ENCODE measurements around the gene ANKMY2.
A peak's percentile ranks its signal among the peaks of the same experiment; 100 is the strongest.

ANKMY2 gene

GRCh38 chr7:16564909-16565426, 80.6 kb downstream of the ANKMY2 start:
- H3K27me3 ChIP-seq (ENCODE audit: control insufficient read depth, low read length): peaks cover 21% of the 10 kb centered on the region
- no peak overlapping the region for H3K4me3 ChIP-seq (ENCODE audit: low read length)
- no peak overlapping the region for H3K27ac ChIP-seq (ENCODE audit: low read depth, low read length)
- TF ChIP-seq EZH2phosphoT487 (IDR thresholded peaks at IDR 0.05; ENCODE audit: borderline replicate concordance, low read length): no peak
- TF ChIP-seq, protein P1, sequence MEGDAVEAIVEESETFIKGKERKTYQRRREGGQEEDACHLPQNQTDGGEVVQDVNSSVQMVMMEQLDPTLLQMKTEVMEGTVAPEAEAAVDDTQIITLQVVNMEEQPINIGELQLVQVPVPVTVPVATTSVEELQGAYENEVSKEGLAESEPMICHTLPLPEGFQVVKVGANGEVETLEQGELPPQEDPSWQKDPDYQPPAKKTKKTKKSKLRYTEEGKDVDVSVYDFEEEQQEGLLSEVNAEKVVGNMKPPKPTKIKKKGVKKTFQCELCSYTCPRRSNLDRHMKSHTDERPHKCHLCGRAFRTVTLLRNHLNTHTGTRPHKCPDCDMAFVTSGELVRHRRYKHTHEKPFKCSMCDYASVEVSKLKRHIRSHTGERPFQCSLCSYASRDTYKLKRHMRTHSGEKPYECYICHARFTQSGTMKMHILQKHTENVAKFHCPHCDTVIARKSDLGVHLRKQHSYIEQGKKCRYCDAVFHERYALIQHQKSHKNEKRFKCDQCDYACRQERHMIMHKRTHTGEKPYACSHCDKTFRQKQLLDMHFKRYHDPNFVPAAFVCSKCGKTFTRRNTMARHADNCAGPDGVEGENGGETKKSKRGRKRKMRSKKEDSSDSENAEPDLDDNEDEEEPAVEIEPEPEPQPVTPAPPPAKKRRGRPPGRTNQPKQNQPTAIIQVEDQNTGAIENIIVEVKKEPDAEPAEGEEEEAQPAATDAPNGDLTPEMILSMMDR (IDR thresholded peaks at IDR 0.05; ENCODE audit: low read depth, low read length, poor library complexity, severe bottlenecking): peak; percentile 84
- no peak overlapping the region for H3K4me2 ChIP-seq (ENCODE audit: low read length)
- no peaks in the 10 kb centered on the region for H3K9me3 ChIP-seq (ENCODE audit: control insufficient read depth, insufficient read depth, low read length)
- no peaks in the 10 kb centered on the region for H4K20me1 ChIP-seq (ENCODE audit: control insufficient read depth, insufficient read depth, low read depth, low read length)
- H3K79me2 ChIP-seq (ENCODE audit: control insufficient read depth, low read length): no peaks in the 10 kb centered on the region
- no peaks in the 10 kb centered on the region for H3K9me2 ChIP-seq (replicated peaks; ENCODE audit: control insufficient read depth, low read length)
- H3K36me3 ChIP-seq (ENCODE audit: control insufficient read depth, low read length): no peaks in the 10 kb centered on the region
- no peaks in the 10 kb centered on the region for H3K4me1 ChIP-seq (ENCODE audit: control insufficient read depth, low read length)
- H3F3A ChIP-seq (ENCODE audit: control insufficient read depth, insufficient read depth): no peaks in the 10 kb centered on the region

- Histone ChIP-seq H3K9me3 (ENCODE audit: control insufficient read depth, insufficient read depth, low read length) (no peaks in the 10 kb centered on the region), H3K36me3 (ENCODE audit: control insufficient read depth, low read length) (no peaks in the 10 kb centered on the region), H3K9me2 (replicated peaks; ENCODE audit: control insufficient read depth, low read length) (no peaks in the 10 kb centered on the region), H3F3A (ENCODE audit: control insufficient read depth, insufficient read depth) (no peaks in the 10 kb centered on the region), H3K4me1 (ENCODE audit: control insufficient read depth, low read length) (no peaks in the 10 kb centered on the region), H4K20me1 (ENCODE audit: control insufficient read depth, insufficient read depth, low read depth, low read length) (no peaks in the 10 kb centered on the region), H3K79me2 (ENCODE audit: control insufficient read depth, low read length) (no peaks in the 10 kb centered on the region), H3K4me3 (ENCODE audit: low read length) (no peak overlapping the region), H3K27ac (ENCODE audit: low read depth, low read length) (no peak overlapping the region), H3K4me2 (ENCODE audit: low read length) (no peak overlapping the region), H3K27me3 (ENCODE audit: control insufficient read depth, low read length) (peaks cover 21% of the 10 kb centered on the region)
- TF ChIP-seq, protein P1 (IDR thresholded peaks at IDR 0.05; ENCODE audit: low read depth, low read length, poor library complexity, severe bottlenecking): no peak
- no peak for TF ChIP-seq EZH2phosphoT487 (IDR thresholded peaks at IDR 0.05; ENCODE audit: borderline replicate concordance, low read length)
Observed at GRCh38 chr7:16564023-16564380, 81.6 kb downstream of the ANKMY2 start.

- Histone ChIP-seq H3K27ac (ENCODE audit: low read depth, low read length) (no peak overlapping the region), H3K79me2 (ENCODE audit: control insufficient read depth, low read length) (no peaks in the 10 kb centered on the region), H3K4me1 (ENCODE audit: control insufficient read depth, low read length) (no peaks in the 10 kb centered on the region), H3K9me2 (replicated peaks; ENCODE audit: control insufficient read depth, low read length) (no peaks in the 10 kb centered on the region), H4K20me1 (ENCODE audit: control insufficient read depth, insufficient read depth, low read depth, low read length) (no peaks in the 10 kb centered on the region), H3K36me3 (ENCODE audit: control insufficient read depth, low read length) (no peaks in the 10 kb centered on the region), H3K4me2 (ENCODE audit: low read length) (0 out of 2 replicates have a peak overlapping the region, but pooled peaks have one; percentile 2), H3K4me3 (ENCODE audit: low read length) (no peak overlapping the region), H3F3A (ENCODE audit: control insufficient read depth, insufficient read depth) (no peaks in the 10 kb centered on the region), H3K27me3 (ENCODE audit: control insufficient read depth, low read length) (peaks cover 21% of the 10 kb centered on the region), H3K9me3 (ENCODE audit: control insufficient read depth, insufficient read depth, low read length) (no peaks in the 10 kb centered on the region)
- TF ChIP-seq, protein P1 (IDR thresholded peaks at IDR 0.05; ENCODE audit: low read depth, low read length, poor library complexity, severe bottlenecking): no peak
- no peak for TF ChIP-seq EZH2phosphoT487 (IDR thresholded peaks at IDR 0.05; ENCODE audit: borderline replicate concordance, low read length)
Observed at GRCh38 chr7:16563281-16564022, 82.1 kb downstream of the ANKMY2 start.

All from DOHH2 (cell line).